Epithelial cell of proximal tubule (primary cell): ENCODE measurements around the gene MBD6. TPM values are rescaled to one million over a fixed set of nuclear protein-coding genes. Genes with fewer than 3 reads are reported as not detected.

Source experiments
- DNase-seq: peaks from one replicate; pipeline ENCODE4 v3.0.0-alpha.2; 2011; ENCODE audit warnings: low read depth
- H3K4me3 ChIP-seq: 2 replicates; pipeline ENCODE4 v1.5.1; 2011; ENCODE audit warnings: low read depth, mild to moderate bottlenecking, low read length
- total RNA-seq: library from RNA; depleted of rRNA; stranded (reverse); fragments of >200 nt; gene quantifications from 2 replicates; pipeline ENCODE4 v1.2.3, GENCODE V29; 2015
- TF ChIP-seq, protein P1 (sequence below): conservative IDR thresholded peaks from 2 replicates; pipeline ENCODE4 v1.5.1; 2012; ENCODE audit warnings: low read depth, mild to moderate bottlenecking, low read length

The MBD6 gene
- total RNA-seq, 1 donor from 2014 or later: 6.3 TPM

GRCh38 chr12:57523706-57524614, 1.3 kb downstream of the MBD6 start:
- no peak for DNase-seq
- peak overlapping the region; percentile 72 for H3K4me3 ChIP-seq
- TF ChIP-seq, protein P1, sequence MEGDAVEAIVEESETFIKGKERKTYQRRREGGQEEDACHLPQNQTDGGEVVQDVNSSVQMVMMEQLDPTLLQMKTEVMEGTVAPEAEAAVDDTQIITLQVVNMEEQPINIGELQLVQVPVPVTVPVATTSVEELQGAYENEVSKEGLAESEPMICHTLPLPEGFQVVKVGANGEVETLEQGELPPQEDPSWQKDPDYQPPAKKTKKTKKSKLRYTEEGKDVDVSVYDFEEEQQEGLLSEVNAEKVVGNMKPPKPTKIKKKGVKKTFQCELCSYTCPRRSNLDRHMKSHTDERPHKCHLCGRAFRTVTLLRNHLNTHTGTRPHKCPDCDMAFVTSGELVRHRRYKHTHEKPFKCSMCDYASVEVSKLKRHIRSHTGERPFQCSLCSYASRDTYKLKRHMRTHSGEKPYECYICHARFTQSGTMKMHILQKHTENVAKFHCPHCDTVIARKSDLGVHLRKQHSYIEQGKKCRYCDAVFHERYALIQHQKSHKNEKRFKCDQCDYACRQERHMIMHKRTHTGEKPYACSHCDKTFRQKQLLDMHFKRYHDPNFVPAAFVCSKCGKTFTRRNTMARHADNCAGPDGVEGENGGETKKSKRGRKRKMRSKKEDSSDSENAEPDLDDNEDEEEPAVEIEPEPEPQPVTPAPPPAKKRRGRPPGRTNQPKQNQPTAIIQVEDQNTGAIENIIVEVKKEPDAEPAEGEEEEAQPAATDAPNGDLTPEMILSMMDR: no peak

- TF ChIP-seq, protein P1: no peak
- no peak for DNase-seq
- no peak overlapping the region for H3K4me3 ChIP-seq
These were observed 2.4 kb downstream of the MBD6 start for GRCh38 chr12:57524814-57525614.

GRCh38 chr12:57525615-57526383, 3.2 kb downstream of the MBD6 start:
- H3K4me3 ChIP-seq: no peak overlapping the region
- TF ChIP-seq, protein P1: no peak
- DNase-seq: no peak

DNA sequence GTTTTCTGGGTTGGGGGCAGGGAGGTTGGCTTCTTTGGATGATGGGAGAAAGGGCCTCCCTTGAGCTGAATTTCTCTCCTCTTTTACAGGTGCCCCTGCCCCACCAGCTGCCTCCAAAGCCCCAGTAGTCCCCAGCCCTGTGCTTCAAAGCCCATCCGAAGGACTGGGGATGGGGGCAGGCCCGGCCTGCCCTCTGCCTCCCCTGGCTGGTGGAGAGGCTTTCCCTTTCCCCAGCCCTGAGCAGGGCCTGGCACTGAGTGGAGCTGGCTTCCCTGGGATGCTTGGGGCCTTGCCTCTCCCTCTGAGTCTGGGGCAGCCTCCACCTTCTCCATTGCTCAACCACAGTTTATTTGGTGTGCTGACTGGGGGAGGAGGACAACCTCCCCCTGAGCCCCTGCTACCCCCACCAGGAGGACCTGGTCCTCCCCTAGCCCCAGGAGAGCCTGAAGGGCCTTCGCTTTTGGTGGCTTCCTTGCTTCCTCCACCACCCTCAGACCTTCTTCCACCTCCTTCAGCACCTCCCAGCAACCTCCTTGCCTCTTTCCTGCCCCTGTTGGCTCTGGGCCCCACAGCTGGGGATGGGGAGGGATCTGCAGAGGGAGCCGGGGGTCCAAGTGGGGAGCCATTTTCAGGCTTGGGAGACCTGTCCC, 4.0 kb downstream of the MBD6 start:
- no peak overlapping the region for H3K4me3 ChIP-seq
- TF ChIP-seq, protein P1: no peak
- DNase-seq: no peak

DNA sequence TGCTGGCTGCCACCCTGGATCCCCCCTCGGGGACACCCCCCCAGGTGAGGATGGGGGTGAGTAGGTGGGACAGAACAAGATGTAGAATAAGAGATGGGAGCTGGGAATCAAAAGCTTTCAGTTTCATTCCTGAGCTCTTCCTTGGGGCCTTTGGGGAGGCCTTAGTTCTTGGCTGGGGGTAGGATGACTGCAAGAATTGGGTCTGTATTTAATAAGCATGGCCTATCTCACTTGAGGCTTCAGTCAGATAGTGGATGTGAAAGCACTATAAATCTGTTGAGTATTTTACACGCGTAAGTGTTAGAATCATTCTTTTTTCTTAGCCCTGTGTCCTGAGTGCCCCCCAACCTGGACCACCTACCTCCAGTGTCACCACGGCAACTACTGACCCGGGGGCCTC, 4.6 kb downstream of the MBD6 start:
- TF ChIP-seq, protein P1: no peak
- no peak overlapping the region for H3K4me3 ChIP-seq
- DNase-seq: no peak

GRCh38 chr12:57528176-57528575, 5.6 kb downstream of the MBD6 start:
- DNase-seq: no peak
- no peak overlapping the region for H3K4me3 ChIP-seq
- TF ChIP-seq, protein P1: no peak
